Testis (tissue), 3 donors: ENCODE measurements around the gene GPD2. TPM values are rescaled to one million over a fixed set of nuclear protein-coding genes. Genes with fewer than 3 reads are reported as not detected.

Experiments used
- DNase-seq: peaks from one replicate; pipeline ENCODE4 v3.0.0-alpha.2; 2019
- H3K27ac ChIP-seq, 2 donors: fragments of 200-600 bp; sonication (generic); one replicate each; pipeline ENCODE4 v1.5.1; 2019
- H3K27me3 ChIP-seq: fragments of 200-600 bp; sonication (generic); one replicate; pipeline ENCODE4 v1.5.1; 2019
- H3K36me3 ChIP-seq: fragments of 200-600 bp; sonication (generic); one replicate; pipeline ENCODE4 v1.5.1; 2017; ENCODE audit warnings: low read depth; ENCODE audit errors: missing control alignments
- H3K4me1 ChIP-seq: fragments of 200-600 bp; sonication (generic); one replicate; pipeline ENCODE4 v1.5.1; 2019
- H3K4me3 ChIP-seq, 2 donors: fragments of 200-600 bp; sonication (generic); one replicate each; pipeline ENCODE4 v1.5.1; 2017 to 2019
- H3K9me3 ChIP-seq: fragments of 200-600 bp; sonication (generic); one replicate; pipeline ENCODE4 v1.5.1; 2017
- CTCF ChIP-seq, 3 experiments: fragments of 450-650 bp in 2 of 3; fragments of 200-600 bp in 1 of 3; sonication (generic) in 1 of 3; IDR thresholded peaks; one replicate each; pipeline ENCODE4 v1.5.1; 2016 to 2019; ENCODE audit warnings: antibody characterized with exemption in 3 of 3, mild to moderate bottlenecking in 2 of 3, moderate library complexity in 1 of 3
- POLR2A ChIP-seq: fragments of 450-650 bp; IDR thresholded peaks from one replicate; pipeline ENCODE4 v1.6.1; 2017; ENCODE audit warnings: antibody characterized with exemption, mild to moderate bottlenecking, moderate library complexity
- WGBS, 2 donors: methylation state at CpG; one replicate each; pipeline ENCODE4 v1.1.5; 2018; 5-methylcytosine and 5-hydroxymethylcytosine counted together
- intact Hi-C: fragments of 100-400 bp; cut with DNase I; formaldehyde crosslinking; loops from one replicate; pipeline ENCODE4 v1.15.1; 2023; ENCODE audit warnings: low total_unique reads
- polyA plus RNA-seq: library from polyadenylated mRNA; stranded (reverse); fragments of 350-450 nt; fragmentation: Illumina TruSeq; extraction: RNeasy Lipid Tissue Mini Kit (QIAGEN cat#74804); gene quantifications from one replicate; pipeline ENCODE4 v1.2.3, GENCODE V29; 2014; ENCODE audit warnings: low read depth, low replicate concordance; ENCODE audit not compliant: insufficient read depth
- total RNA-seq, 2 donors: library from RNA; depleted of rRNA; stranded (reverse); fragments of >200 nt; gene quantifications; one replicate each; pipeline ENCODE4 v1.2.3, GENCODE V29; 2016

Gene GPD2
- total and polyA plus RNA-seq, 3 donors from 2014 or later = 24.2 to 33.4 (median 25.8) TPM

GRCh38 chr2:156505696-156506095 is 69.5 kb downstream of the GPD2 start:
- no peak overlapping the region for H3K4me3 ChIP-seq
- no peak for DNase-seq
- no peaks in the 10 kb centered on the region for H3K27me3 ChIP-seq
- no peaks in the 10 kb centered on the region for H3K4me1 ChIP-seq
- intact Hi-C loops = no loop called here
- no peaks in the 10 kb centered on the region for H3K9me3 ChIP-seq
- H3K27ac ChIP-seq = no peak overlapping the region
- no peaks in the 10 kb centered on the region for H3K36me3 ChIP-seq
- TF ChIP-seq POLR2A (no peak), CTCF (IDR thresholded peaks at IDR 0.05) (no peak)

- intact Hi-C loops = no loop called here
- Histone ChIP-seq H3K4me3 (no peak overlapping the region), H3K9me3 (no peaks in the 10 kb centered on the region), H3K4me1 (no peaks in the 10 kb centered on the region), H3K36me3 (no peaks in the 10 kb centered on the region), H3K27me3 (no peaks in the 10 kb centered on the region), H3K27ac (no peak overlapping the region)
- TF ChIP-seq CTCF (IDR thresholded peaks at IDR 0.05) = no peak
- no peak for TF ChIP-seq POLR2A
- 65 to 92% methylated on average over 1 of the region's 1 CpG for WGBS, 2 donors
- no peak for DNase-seq
Observed at GRCh38 chr2:156511122-156511521, 74.9 kb downstream of the GPD2 start.

- no peak overlapping the region for H3K27ac ChIP-seq
- no peaks in the 10 kb centered on the region for H3K36me3 ChIP-seq
- no peaks in the 10 kb centered on the region for H3K9me3 ChIP-seq
- H3K27me3 ChIP-seq = no peaks in the 10 kb centered on the region
- no peaks in the 10 kb centered on the region for H3K4me1 ChIP-seq
- intact Hi-C loops = no loop called here
- no peak overlapping the region for H3K4me3 ChIP-seq
- TF ChIP-seq CTCF (IDR thresholded peaks at IDR 0.05) (no peak), POLR2A (no peak)
- DNase-seq = no peak
Observed at GRCh38 chr2:156511803-156512202, 75.6 kb downstream of the GPD2 start.

- TF ChIP-seq CTCF (IDR thresholded peaks at IDR 0.05) (no peak), POLR2A (no peak)
- Histone ChIP-seq H3K4me1 (no peaks in the 10 kb centered on the region), H3K36me3 (no peaks in the 10 kb centered on the region), H3K4me3 (no peak overlapping the region), H3K9me3 (no peaks in the 10 kb centered on the region), H3K27ac (no peak overlapping the region), H3K27me3 (no peaks in the 10 kb centered on the region)
- DNase-seq = no peak
- intact Hi-C loops = no loop called here
- WGBS, 2 donors = 90 to 95% methylated on average over 2 of the region's 2 CpGs
Observed at GRCh38 chr2:156512451-156512850, 76.3 kb downstream of the GPD2 start.

- 97% methylated on average over 2 of the region's 2 CpGs for WGBS, 2 donors
- TF ChIP-seq POLR2A (no peak), CTCF (IDR thresholded peaks at IDR 0.05) (no peak)
- intact Hi-C loops = no loop called here
- Histone ChIP-seq H3K36me3 (no peaks in the 10 kb centered on the region), H3K4me1 (no peaks in the 10 kb centered on the region), H3K4me3 (no peak overlapping the region), H3K9me3 (no peaks in the 10 kb centered on the region), H3K27me3 (no peaks in the 10 kb centered on the region), H3K27ac (no peak overlapping the region)
- no peak for DNase-seq
Observed at GRCh38 chr2:156513219-156513618, 77.0 kb downstream of the GPD2 start.
